OCI-M2 (cell line): ENCODE measurements around the gene SEPTIN11.
"Not testable (repeated sequence)": the region's sequence is repeated elsewhere in the genome, so short reads cannot be mapped to it uniquely, and the experiment has no call there.

Experiments used
- DNase-seq: peaks from one replicate; lab custom pipeline; 2025; ENCODE audit not compliant: unreplicated experiment; lab: John Stamatoyannopoulos, UW

Gene SEPTIN11

GRCh38 chr4:76951672-76952010 is 2.1 kb downstream of the SEPTIN11 start:
- DNase-seq, result no peak

GRCh38 chr4:76952071-76952470 is 2.5 kb downstream of the SEPTIN11 start:
- no peak for DNase-seq

- DNase-seq, result no peak
These were observed 3.4 kb downstream of the SEPTIN11 start for GRCh38 chr4:76952656-76953582.

- no peak for DNase-seq
These were observed 4.4 kb downstream of the SEPTIN11 start for GRCh38 chr4:76953956-76954355.

- no peak for DNase-seq
These were observed 4.9 kb downstream of the SEPTIN11 start for GRCh38 chr4:76954489-76954888.

- no peak for DNase-seq
These were observed 5.6 kb downstream of the SEPTIN11 start for GRCh38 chr4:76955182-76955581.

GRCh38 chr4:76957004-76957738 is 7.6 kb downstream of the SEPTIN11 start:
- no peak for DNase-seq

- no peak for DNase-seq
These were observed 9.3 kb downstream of the SEPTIN11 start for GRCh38 chr4:76958891-76959290.

- DNase-seq, result no peak
These were observed 10.5 kb downstream of the SEPTIN11 start for GRCh38 chr4:76960014-76960413.

GRCh38 chr4:76962406-76963130 is 13.0 kb downstream of the SEPTIN11 start:
- DNase-seq, result no peak

GRCh38 chr4:76963131-76963750 is 13.7 kb downstream of the SEPTIN11 start:
- no peak for DNase-seq

- not testable (repeated sequence) for DNase-seq
These were observed 14.4 kb downstream of the SEPTIN11 start for GRCh38 chr4:76963927-76964326.

- DNase-seq, result no peak
These were observed 15.2 kb downstream of the SEPTIN11 start for GRCh38 chr4:76964769-76965168.

GRCh38 chr4:76965866-76966579 is 16.5 kb downstream of the SEPTIN11 start:
- no peak for DNase-seq

- no peak for DNase-seq
These were observed 19.4 kb downstream of the SEPTIN11 start for GRCh38 chr4:76968937-76969336.

- no peak for DNase-seq
These were observed 19.9 kb downstream of the SEPTIN11 start for GRCh38 chr4:76969495-76969894.

GRCh38 chr4:76969941-76970529 is 20.5 kb downstream of the SEPTIN11 start:
- DNase-seq, result no peak

- DNase-seq, result no peak
These were observed 22.8 kb downstream of the SEPTIN11 start for GRCh38 chr4:76972306-76972705.

GRCh38 chr4:76974150-76974549 is 24.6 kb downstream of the SEPTIN11 start:
- DNase-seq, result no peak

GRCh38 chr4:76977113-76977512 is 27.6 kb downstream of the SEPTIN11 start:
- no peak for DNase-seq
